OCI-M1 (cell line): ENCODE results near the gene ITPR1.

Source experiments
- DNase-seq: peaks from one replicate; lab custom pipeline; 2025; lab: John Stamatoyannopoulos, UW

Gene ITPR1

GRCh38 chr3:4780545-4780957 is 287.4 kb downstream of the ITPR1 start:
- no peak for DNase-seq

DNA sequence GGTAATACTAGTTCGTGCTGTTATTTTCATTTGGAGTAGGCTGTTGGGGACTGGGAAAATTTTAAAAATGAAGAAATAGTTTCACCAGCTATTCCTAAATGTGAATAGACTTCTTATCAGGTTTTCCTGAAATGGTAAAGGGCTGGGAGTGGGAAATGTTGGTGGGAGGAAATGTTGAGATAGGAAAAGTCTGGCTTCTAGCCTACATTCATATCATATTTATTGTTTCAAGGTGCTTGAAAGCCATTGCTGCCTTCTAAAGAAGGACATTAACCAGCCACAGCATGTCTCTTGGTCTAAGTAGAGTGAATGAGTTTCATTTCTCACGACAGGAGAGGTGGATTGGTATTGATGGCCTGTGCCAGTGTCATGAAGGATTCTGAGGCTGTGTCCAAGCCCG is 288.9 kb downstream of the ITPR1 start:
- no peak for DNase-seq

DNA sequence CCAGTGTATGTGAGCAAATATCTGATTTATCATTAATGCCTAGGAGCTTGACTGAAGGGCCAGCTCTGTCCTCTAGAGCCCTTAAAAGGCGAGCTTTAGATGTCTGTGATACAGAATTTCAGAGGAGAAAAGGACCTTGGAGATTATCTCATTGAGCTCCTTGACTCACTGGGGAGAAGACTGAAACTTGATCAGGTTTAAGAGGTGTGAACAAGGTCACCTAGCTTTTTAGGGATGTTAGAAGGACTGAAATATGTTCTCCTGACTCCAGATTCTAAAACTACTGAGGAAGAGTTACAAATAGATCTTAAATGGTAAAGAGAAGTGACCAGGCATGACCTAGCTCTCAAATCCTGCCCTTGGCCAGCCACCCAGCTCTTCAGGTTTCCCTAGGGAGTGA is 292.4 kb downstream of the ITPR1 start:
- DNase-seq = no peak

- DNase-seq = no peak
Measured at GRCh38 chr3:4786431-4786830, 293.3 kb downstream of the ITPR1 start.

DNA sequence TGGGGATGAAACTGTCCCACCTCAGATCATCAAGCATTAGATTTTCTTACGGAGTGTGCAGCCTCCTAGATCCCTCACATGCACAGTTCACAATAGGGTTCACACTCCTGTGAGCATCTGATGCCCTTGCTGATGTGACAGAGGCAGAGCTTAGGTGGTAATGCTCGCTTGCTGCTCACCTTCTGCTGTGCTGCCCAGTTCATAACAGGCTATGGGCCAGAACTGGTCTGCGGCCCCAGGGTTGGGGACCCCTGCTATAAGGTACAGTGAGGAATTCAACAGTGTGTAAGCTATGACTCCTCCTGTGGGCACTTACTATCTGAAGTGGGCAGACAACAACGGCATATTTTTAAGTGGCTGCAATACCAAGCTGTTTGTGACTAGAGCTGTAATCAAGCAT is 298.2 kb downstream of the ITPR1 start:
- DNase-seq = no peak

GRCh38 chr3:4793311-4793710 is 300.2 kb downstream of the ITPR1 start:
- no peak for DNase-seq

DNA sequence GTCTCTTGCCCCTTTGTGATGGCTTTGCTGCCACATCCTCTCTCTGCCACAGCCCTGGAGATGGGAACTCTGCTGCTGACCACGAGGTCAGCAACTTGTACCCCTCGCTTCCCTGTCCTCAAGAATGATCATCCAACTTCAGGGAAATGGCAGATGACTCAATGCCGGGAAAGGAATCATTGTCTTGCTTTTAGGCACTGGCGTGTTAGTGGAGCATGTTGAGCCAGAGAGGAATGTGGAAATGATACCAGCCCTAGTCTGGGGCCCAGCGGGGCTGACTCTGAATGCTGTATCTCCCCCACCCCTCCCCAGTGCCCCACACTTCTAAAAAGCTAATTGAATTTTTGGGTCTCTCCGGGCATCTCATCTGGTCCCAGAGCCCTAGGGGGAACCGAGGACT is 301.2 kb downstream of the ITPR1 start:
- no peak for DNase-seq

DNA sequence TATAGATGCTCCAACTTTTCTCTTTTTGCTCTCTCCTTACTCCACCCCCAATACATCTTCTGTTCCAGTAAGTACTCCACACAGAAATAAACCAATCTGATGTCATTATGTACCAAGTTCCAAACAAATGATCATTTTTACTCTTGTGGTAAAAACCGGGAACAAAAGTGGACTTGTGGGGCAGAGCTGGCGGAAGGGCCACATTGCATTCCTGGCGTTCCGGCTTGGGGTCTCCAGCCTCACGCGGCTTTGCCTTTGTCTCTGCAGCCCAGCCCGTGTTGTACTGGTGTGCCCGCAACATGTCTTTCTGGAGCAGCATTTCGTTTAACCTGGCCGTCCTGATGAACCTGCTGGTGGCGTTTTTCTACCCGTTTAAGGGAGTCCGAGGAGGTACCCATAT is 301.6 kb downstream of the ITPR1 start:
- no peak for DNase-seq

GRCh38 chr3:4795905-4796304 is 302.8 kb downstream of the ITPR1 start:
- DNase-seq = no peak

DNA sequence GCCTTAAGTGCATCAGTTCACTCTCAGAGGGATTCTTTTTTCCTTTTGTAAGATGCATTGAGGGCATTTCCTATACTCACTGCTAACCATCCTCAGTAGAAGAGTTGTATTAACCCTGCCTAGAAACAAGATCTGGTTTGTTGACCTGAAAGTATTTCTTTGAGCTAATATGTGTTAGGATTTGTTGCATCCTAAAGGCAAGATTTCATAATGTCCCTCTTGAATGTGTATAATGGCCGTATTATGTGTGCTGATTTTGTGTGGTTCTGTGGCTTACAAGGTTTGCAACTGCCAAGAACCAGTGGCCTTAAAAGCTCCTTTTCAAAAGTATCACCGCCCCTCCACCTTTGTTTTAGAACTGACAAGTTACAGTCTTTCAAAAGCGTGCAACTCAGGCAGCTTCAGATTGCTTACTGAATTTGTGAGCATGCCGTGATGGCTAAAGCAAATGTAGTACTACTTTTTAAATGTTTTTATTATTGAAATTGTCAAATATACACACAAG is 304.1 kb downstream of the ITPR1 start:
- peak; percentile 47 for DNase-seq

- DNase-seq = no peak
Measured at GRCh38 chr3:4799266-4800256, 306.4 kb downstream of the ITPR1 start.

- no peak for DNase-seq
Measured at GRCh38 chr3:4800595-4800994, 307.4 kb downstream of the ITPR1 start.

DNA sequence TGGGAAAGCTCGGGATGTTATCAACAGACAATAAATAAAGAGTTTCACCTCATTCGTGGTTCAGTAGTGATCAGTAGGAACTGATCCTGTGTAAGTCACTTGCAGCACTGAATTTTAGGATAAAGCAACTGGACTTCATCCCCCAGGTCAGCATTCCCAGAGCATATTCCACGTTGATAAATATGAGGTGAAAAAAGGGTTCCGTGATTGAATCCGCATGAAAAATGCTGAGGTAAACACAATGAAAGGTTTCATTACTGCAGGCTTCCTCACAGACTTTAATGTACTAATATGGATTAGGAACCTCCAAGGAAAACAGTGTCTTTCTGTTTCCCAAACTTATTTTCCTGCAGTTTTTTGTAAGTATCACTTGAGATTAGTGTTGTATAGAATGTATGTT is 308.7 kb downstream of the ITPR1 start:
- no peak for DNase-seq

DNA sequence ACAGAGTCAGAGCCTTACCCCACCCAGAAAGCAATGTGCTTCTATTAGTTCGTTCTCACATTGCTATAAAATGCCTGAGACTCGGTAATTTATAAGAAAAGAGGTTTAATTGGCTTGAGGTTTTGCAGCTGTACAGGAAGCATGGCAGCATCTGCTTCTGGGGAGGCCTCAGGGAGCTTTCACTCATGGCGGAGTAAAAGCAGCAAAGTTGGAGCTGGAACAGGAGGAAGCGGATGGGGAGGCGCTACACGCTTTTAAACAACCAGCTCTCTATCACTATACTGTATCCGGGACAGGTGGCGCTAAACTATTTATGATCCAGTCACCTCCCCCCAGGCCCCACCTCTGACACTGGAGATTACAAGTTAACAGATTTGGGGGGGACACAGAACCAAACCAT is 309.8 kb downstream of the ITPR1 start:
- DNase-seq = no peak

GRCh38 chr3:4804161-4805058 is 311.3 kb downstream of the ITPR1 start:
- DNase-seq = no peak

GRCh38 chr3:4805662-4806061 is 312.5 kb downstream of the ITPR1 start:
- no peak for DNase-seq

GRCh38 chr3:4806535-4807108 is 313.5 kb downstream of the ITPR1 start:
- no peak for DNase-seq

DNA sequence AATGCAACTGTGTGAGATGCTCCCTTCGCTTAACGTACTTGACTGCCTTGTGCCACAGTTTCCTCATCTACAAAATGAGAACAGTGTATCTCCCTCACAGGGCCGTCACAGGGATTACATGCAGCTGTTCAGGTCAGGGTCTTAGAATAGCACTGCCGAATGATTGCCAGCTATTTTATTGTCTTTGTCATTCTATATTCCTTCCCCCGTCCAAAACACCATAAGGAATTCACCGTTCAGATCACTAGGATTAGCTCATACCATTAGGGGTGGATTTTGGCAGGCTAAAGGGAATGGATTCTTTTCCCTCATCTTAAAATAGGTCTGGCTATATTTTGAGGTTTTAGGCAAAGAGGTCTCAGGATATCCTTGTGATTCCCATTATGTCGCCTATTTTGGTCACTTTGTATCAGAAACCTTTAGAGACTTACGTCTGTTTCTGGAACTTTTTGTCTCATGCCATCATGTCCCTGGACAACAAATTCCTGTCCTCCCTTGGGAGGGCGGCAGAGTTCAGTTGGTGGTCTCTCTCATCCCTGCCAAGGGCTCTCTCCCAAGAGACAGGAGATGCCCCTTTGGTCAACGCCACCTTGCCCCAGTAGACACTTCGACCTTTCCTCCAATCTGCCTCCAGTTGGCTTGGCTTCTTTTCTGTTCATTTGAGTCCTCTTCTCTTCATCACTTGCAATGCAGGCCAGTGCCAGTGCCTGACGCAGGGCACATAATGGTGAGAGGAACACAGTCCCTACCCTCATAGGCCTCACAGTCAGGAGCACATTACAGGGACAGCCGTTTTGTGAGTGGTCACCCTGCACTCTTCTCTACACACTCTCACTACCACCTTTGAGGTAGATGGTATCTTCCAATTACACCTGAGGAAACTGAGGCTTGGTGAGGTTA is 314.5 kb downstream of the ITPR1 start:
- no peak for DNase-seq

DNA sequence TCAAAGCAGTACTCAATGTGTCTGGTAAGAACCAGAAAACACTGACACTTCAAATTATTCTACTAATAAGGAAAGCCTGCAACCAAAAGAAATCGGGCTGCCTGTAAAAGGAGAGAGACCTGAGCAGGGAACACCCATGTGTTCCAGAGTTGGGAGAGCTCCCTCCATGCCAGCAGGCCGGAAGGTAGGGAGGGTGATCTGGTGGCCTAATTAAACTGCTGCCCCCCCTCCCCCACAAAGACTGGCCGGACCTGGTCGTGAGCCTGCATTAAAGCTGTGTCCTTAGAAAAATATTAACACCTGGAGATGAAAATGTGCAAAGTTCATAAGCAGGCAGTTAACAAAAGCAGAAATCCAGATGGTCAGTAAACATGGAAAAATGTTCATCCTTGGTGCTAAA is 315.5 kb downstream of the ITPR1 start:
- DNase-seq = no peak

DNA sequence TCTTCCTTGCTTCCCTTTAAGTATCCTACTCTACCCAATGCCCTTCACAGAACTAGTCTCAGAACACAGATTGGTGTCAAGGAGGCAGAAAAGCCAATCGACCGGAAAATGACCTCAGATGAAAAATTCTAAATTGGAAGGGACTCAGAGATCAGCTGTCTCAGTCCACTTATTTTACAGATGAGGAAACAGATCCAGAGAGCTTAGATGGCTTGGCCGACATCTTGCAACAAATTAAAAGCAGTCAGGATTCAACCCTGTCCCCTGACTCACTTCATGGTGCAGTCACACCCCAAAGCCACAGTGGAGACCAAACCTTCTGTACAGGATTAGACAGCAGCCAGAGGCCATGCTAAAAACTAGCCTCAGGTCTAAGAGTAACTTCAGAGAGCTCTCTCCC is 316.8 kb downstream of the ITPR1 start:
- no peak for DNase-seq

DNA sequence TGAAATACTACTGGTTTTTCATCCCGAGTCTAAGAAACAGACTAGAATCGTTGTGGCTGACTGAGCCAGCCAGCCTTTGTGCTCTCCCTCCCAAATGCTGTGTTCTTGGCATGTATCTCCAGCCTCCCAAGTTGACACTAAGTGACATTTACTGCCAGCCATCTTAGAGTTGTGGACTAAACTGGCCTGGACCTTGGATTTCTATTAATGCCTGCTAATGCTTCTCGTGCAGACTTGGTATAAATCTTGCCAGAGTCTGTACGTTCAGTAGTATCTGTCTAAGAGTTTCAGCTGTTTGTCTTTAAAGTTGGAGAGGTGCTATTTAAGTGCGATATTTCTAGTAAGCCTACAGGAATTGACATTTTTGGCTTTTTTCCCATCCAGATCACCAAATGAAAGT is 319.4 kb downstream of the ITPR1 start:
- no peak for DNase-seq
